ENCODE data around the gene QPRT. TPM values are rescaled to one million over a fixed set of nuclear protein-coding genes. Genes with fewer than 3 reads are reported as not detected.
A peak's percentile ranks its signal among the peaks of the same experiment; 100 is the strongest.

The QPRT gene
- total RNA-seq (2016; rRNA removed; fragmentation: Illumina TruSeq; extraction: Trizol) (218 and 244 TPM in 2 replicates), polyA plus RNA-seq (2011; rRNA removed) (130 and 137 TPM in 2 replicates), polyA minus RNA-seq (2011; rRNA and poly(A)+ RNA removed; ENCODE audit: low replicate concordance) (1.2 and 248 TPM in 2 replicates), Bru-seq, nascent RNA (percentile 96 among the genes with signal in this experiment), BruChase-seq, experiment 1, labeled RNA remaining after a 6-hour chase (percentile 98 among the genes with signal in this experiment), BruChase-seq, experiment 2, labeled RNA remaining after a 2-hour chase (percentile 97 among the genes with signal in this experiment)
- total RNA-seq (2016; cell fraction: cytosol; rRNA removed; fragmentation: Illumina TruSeq; extraction: Trizol; ENCODE audit: low read depth), result 87.1 and 92.9 TPM in 2 replicates
- 223 and 253 TPM in 2 replicates for total RNA-seq (2016; cell fraction: insoluble cytoplasmic fraction; rRNA removed; fragmentation: Illumina TruSeq; extraction: Trizol)
- total RNA-seq (2016; cell fraction: membrane; rRNA removed; fragmentation: Illumina TruSeq; extraction: Trizol), result 152 and 159 TPM in 2 replicates
- 99.3 and 115 TPM in 2 replicates for total RNA-seq (2016; cell fraction: nucleus; rRNA removed; fragmentation: Illumina TruSeq; extraction: Trizol)
- 103 and 170 TPM in 2 replicates for polyA plus RNA-seq (2011; cell fraction: cytosol; rRNA removed)
- 80.0 and 88.2 TPM in 2 replicates for polyA plus RNA-seq (2011; cell fraction: nucleus; rRNA removed)
- polyA plus RNA-seq (2012), result 123 and 130 TPM in 2 replicates
- polyA plus RNA-seq (2016; cell fraction: cytosol; fragmentation: Illumina TruSeq; extraction: Trizol; ENCODE audit: low read depth), result 105 and 118 TPM in 2 replicates
- 245 and 255 TPM in 2 replicates for polyA plus RNA-seq (2016; cell fraction: insoluble cytoplasmic fraction; fragmentation: Illumina TruSeq; extraction: Trizol; ENCODE audit: low read depth)
- polyA plus RNA-seq (2016; cell fraction: membrane; fragmentation: Illumina TruSeq; extraction: Trizol; ENCODE audit: low read depth), result 133 and 135 TPM in 2 replicates
- 215 and 218 TPM in 2 replicates for polyA plus RNA-seq (2016; cell fraction: nucleus; fragmentation: Illumina TruSeq; extraction: Trizol; ENCODE audit: insufficient read depth, low read depth)
- polyA minus RNA-seq (2011; cell fraction: cytosol; rRNA and poly(A)+ RNA removed), result 160 and 171 TPM in 2 replicates
- polyA minus RNA-seq (2011; cell fraction: nucleus; rRNA and poly(A)+ RNA removed), result 30.1 and 34.9 TPM in 2 replicates
- long read RNA-seq, experiment 1, transcript QPRT-204 (1 exons, 2,199 nt), result minor isoform, 6 of 653 reads
- long read RNA-seq, experiment 1, transcript QPRT-201 (3 exons, 913 nt), result minor isoform, 5 of 653 reads
- long read RNA-seq, experiment 1, transcript QPRT-202 (4 exons, 2,343 nt), result major isoform, 450 of 653 reads
- long read RNA-seq, experiment 1, partial matches to known transcripts, result 92 of 653 reads
- long read RNA-seq, experiment 1, other reads (novel, unspliced or antisense), result 100 of 653 reads
- long read RNA-seq, experiment 2, transcript QPRT-201 (3 exons, 913 nt), result minor isoform, 6 of 699 reads
- long read RNA-seq, experiment 2, transcript QPRT-202 (4 exons, 2,343 nt), result major isoform, 220 of 699 reads
- long read RNA-seq, experiment 2, transcript QPRT-204 (1 exons, 2,199 nt), result minor isoform, 76 of 699 reads
- long read RNA-seq, experiment 2, partial matches to known transcripts, result 266 of 699 reads
- long read RNA-seq, experiment 2, other reads (novel, unspliced or antisense), result 131 of 699 reads

GRCh38 chr16:29678691-29679267 lies at the start of gene QPRT:
Gene QPRT (plus strand): TSS chr16:29679180. CDS start chr16:29679198, 18 bp downstream.
- H3K4me3 ChIP-seq (replicated peaks in 1 of 3; ENCODE audit: insufficient read depth in 1 of 3, low read depth in 2 of 3, low read length in 3 of 3), result peak within 1 kb of the TSS; percentile 76 to 91 (median 81)
- no peaks in the 10 kb centered on the region; a peak in 1 of 5 replicates for H3K27me3 ChIP-seq (ENCODE audit: control insufficient read depth in 1 of 2, insufficient read depth in 2 of 2, low read length in 2 of 2)
- FAIRE-seq (peak; percentile 69), DNase-seq (ENCODE audit: low spot score) (peak; percentile 85), ATAC-seq (peak; percentile 91)
- H3K27ac ChIP-seq (ENCODE audit: extremely low read length, insufficient read depth, low read length), result peak within 1 kb of the TSS; percentile 99
- H3K36me3 ChIP-seq (replicated peaks in 1 of 2; ENCODE audit: control insufficient read depth in 1 of 2, insufficient read depth in 2 of 2, low read length in 2 of 2), result peaks cover 2 to 18% of the 10 kb centered on the region in 2 experiments; a peak in 4 of 5 replicates
- CTCF ChIA-PET (ENCODE audit: low intra/inter-chr PET ratio, low total read pairs), result no interaction called here
- peaks cover 33% of the 10 kb centered on the region for H3K79me2 ChIP-seq (ENCODE audit: insufficient read depth, low read length)
- H3K9me3 ChIP-seq (ENCODE audit: low read length), result no peaks in the 10 kb centered on the region
- BruUV-seq (replicated peaks), result TSS peak; percentile 75
- peaks cover 51% of the 10 kb centered on the region for H3K4me1 ChIP-seq (ENCODE audit: insufficient read depth, low read length)
- peak within 1 kb of the TSS; percentile 92 for H3K4me2 ChIP-seq (ENCODE audit: low read depth, low read length)
- 43% methylated on average over 5 of the region's 5 CpGs for WGBS (ENCODE audit: low lambda C conversion rate)
- POLR2A ChIA-PET, result interaction anchor here (0.7 to 2.5 kb wide), 31 partner anchors 10 to 1069 kb away, joined by 3 to 37 read pairs (median 5); partner anchors contain the start of genes ALDOA, ASPHD1, CDIPT and KCTD13
- in situ Hi-C loops (cut with HindIII; ENCODE audit: extremely low pct_ligation_motif_present, low pct_unique_long_range_greater_than_20kb) (no loop called here), intact Hi-C loops (cut with micrococcal nuclease; ENCODE audit: unreplicated experiment) (no loop called here)
- peak within 1 kb of the TSS; percentile 92 for H3K9ac ChIP-seq (ENCODE audit: insufficient read depth, low read depth, low read length)
- no peak within 1 kb of the TSS for H2AFZ ChIP-seq (ENCODE audit: low read length)
- no peaks in the 10 kb centered on the region for H4K20me1 ChIP-seq (ENCODE audit: insufficient read depth, low read length)
- no peak for TF ChIP-seq SMARCE1 (IDR thresholded peaks at IDR 0.05; ENCODE audit: borderline replicate concordance)
- no peak; the same call in 1 of the 2 replicates for TF ChIP-seq MAZ (IDR thresholded peaks at IDR 0.05; ENCODE audit: borderline replicate concordance, low read depth, low read length)
- TF ChIP-seq MAZ (CRISPR knock-in tag; IDR thresholded peaks at IDR 0.05; ENCODE audit: low read depth), result no peak
- TF ChIP-seq ZNF609 (CRISPR knock-in tag; IDR thresholded peaks at IDR 0.05; ENCODE audit: borderline replicate concordance), result 0 out of 2 replicates have a peak, but pooled peaks have one; percentile 0
- TF ChIP-seq XRCC5 (optimal IDR thresholded peaks at IDR 0.05; ENCODE audit: low read length), result peak; percentile 7
- no peak for TF ChIP-seq LCORL (IDR thresholded peaks at IDR 0.05)
- TF ChIP-seq LCORL (CRISPR knock-in tag; IDR thresholded peaks at IDR 0.05), result peak; percentile 61
- peak; percentile 51; the same call in 1 of the 2 replicates for TF ChIP-seq HNRNPL (IDR thresholded peaks at IDR 0.05; ENCODE audit: low read depth, low read length)
- peak; percentile 67; the same call in 1 of the 2 replicates for TF ChIP-seq ZNF567 (CRISPR knock-in tag; IDR thresholded peaks at IDR 0.05; ENCODE audit: borderline replicate concordance)
- peak; percentile 54; the same call in 1 of the 2 replicates for TF ChIP-seq SPEN (CRISPR knock-in tag; IDR thresholded peaks at IDR 0.05; ENCODE audit: low read depth)
- TF ChIP-seq HBP1 (CRISPR knock-in tag; IDR thresholded peaks at IDR 0.05; ENCODE audit: low read depth), result peak; percentile 53; the same call in 1 of the 2 replicates
